GM18873 (cell line): Measurements from ENCODE around the gene MYH7.
"Not testable (repeated sequence)": the region's sequence is repeated elsewhere in the genome, so short reads cannot be mapped to it uniquely, and the experiment has no call there.

ENCODE experiments used
- ATAC-seq: cut with Tn5 transposase; IDR thresholded peaks from one replicate; pipeline ENCODE4 v1.9.1; 2021; ENCODE audit warnings: mild to moderate bottlenecking, moderate library complexity, moderate number of reproducible peaks; ENCODE audit not compliant: unreplicated experiment, low FRiP score

The MYH7 gene

GRCh38 chr14:23409966-23410635 is 25.4 kb downstream of the MYH7 start:
- no peak for ATAC-seq

GRCh38 chr14:23409475-23409874 is 26.0 kb downstream of the MYH7 start:
- no peak for ATAC-seq

- ATAC-seq, result no peak
These were observed 27.2 kb downstream of the MYH7 start for GRCh38 chr14:23408307-23408630.

- ATAC-seq, result no peak
These were observed 27.7 kb downstream of the MYH7 start, which contains the start of gene MYH6 for GRCh38 chr14:23407516-23408306. Gene MYH6, minus strand, starts transcription at chr14:23408273. Its CDS starts 1,050 bp downstream, at chr14:23407223.

- ATAC-seq, result no peak
These were observed 28.6 kb downstream of the MYH7 start for GRCh38 chr14:23406725-23407355.

GRCh38 chr14:23406244-23406643 is 29.2 kb downstream of the MYH7 start:
- ATAC-seq, result no peak

GRCh38 chr14:23405516-23406025 is 29.9 kb downstream of the MYH7 start:
- no peak for ATAC-seq

GRCh38 chr14:23405096-23405495 is 30.4 kb downstream of the MYH7 start:
- ATAC-seq, result no peak

- ATAC-seq, result no peak
These were observed 31.0 kb downstream of the MYH7 start for GRCh38 chr14:23404331-23404900.

GRCh38 chr14:23403908-23404307 is 31.6 kb downstream of the MYH7 start:
- no peak for ATAC-seq

GRCh38 chr14:23403139-23403438 is 32.4 kb downstream of the MYH7 start:
- ATAC-seq, result no peak

- no peak for ATAC-seq
These were observed 32.9 kb downstream of the MYH7 start for GRCh38 chr14:23402296-23403138.

GRCh38 chr14:23401291-23401690 is 34.2 kb downstream of the MYH7 start:
- no peak for ATAC-seq

- ATAC-seq, result not testable (repeated sequence)
These were observed 34.8 kb downstream of the MYH7 start for GRCh38 chr14:23400496-23401149.

GRCh38 chr14:23399591-23399990 is 35.9 kb downstream of the MYH7 start:
- ATAC-seq, result no peak

GRCh38 chr14:23399136-23399535 is 36.3 kb downstream of the MYH7 start:
- no peak for ATAC-seq

- ATAC-seq, result no peak
These were observed 37.1 kb downstream of the MYH7 start for GRCh38 chr14:23398348-23398747.

GRCh38 chr14:23396781-23397407 is 38.6 kb downstream of the MYH7 start:
- ATAC-seq, result no peak

- no peak for ATAC-seq
These were observed 39.3 kb downstream of the MYH7 start for GRCh38 chr14:23396126-23396525.
